H9 (cell line): ENCODE results near the gene MOB3B. TPM values are rescaled to one million over a fixed set of nuclear protein-coding genes. Genes with fewer than 3 reads are reported as not detected.

Experiments used
- DNase-seq: peaks from one replicate; pipeline ENCODE4 v3.0.0-alpha.2; 2017
- H2AFZ ChIP-seq: one replicate; pipeline ENCODE4 v1.6.1; 2013; ENCODE audit warnings: mild to moderate bottlenecking, low read length, control low read depth, moderate library complexity
- H2AK5ac ChIP-seq: 2 replicates; pipeline ENCODE4 v1.6.1; 2013; ENCODE audit warnings: low read length, control low read depth, mixed read lengths; ENCODE audit not compliant: insufficient read length
- H2BK120ac ChIP-seq: one replicate; pipeline ENCODE4 v1.6.1; 2013; ENCODE audit warnings: low read depth, mild to moderate bottlenecking, low read length, control low read depth, inconsistent platforms; ENCODE audit not compliant: poor library complexity, severe bottlenecking
- H2BK12ac ChIP-seq: 2 replicates; pipeline ENCODE4 v1.6.1; 2013; ENCODE audit warnings: low read length, control low read depth, mixed read lengths, low read depth; ENCODE audit not compliant: insufficient read length
- H2BK15ac ChIP-seq: 2 replicates; pipeline ENCODE4 v1.6.1; 2013; ENCODE audit warnings: low read depth, low read length, control low read depth
- H2BK20ac ChIP-seq: one replicate; pipeline ENCODE4 v1.6.1; 2013; ENCODE audit warnings: low read depth, mild to moderate bottlenecking, low read length, control low read depth, inconsistent platforms; ENCODE audit not compliant: poor library complexity, severe bottlenecking
- H2BK5ac ChIP-seq: 2 replicates; pipeline ENCODE4 v1.6.1; 2013; ENCODE audit warnings: low read length, control low read depth, mixed read lengths; ENCODE audit not compliant: insufficient read length
- H3K14ac ChIP-seq: 2 replicates; pipeline ENCODE4 v1.6.1; 2013; ENCODE audit warnings: low read length, control low read depth; ENCODE audit not compliant: insufficient read depth
- H3K18ac ChIP-seq: 2 replicates; pipeline ENCODE4 v1.6.1; 2013; ENCODE audit warnings: low read depth, mild to moderate bottlenecking, mixed read lengths, low read length, control low read depth; ENCODE audit not compliant: insufficient read length
- H3K23ac ChIP-seq: 2 replicates; pipeline ENCODE4 v1.6.1; 2013; ENCODE audit warnings: low read length, control low read depth, mixed read lengths, low read depth; ENCODE audit not compliant: insufficient read length
- H3K23me2 ChIP-seq: 2 replicates; pipeline ENCODE4 v1.6.1; 2013; ENCODE audit warnings: low read depth, mild to moderate bottlenecking, mixed read lengths, low read length, control low read depth; ENCODE audit not compliant: insufficient read length, poor library complexity, severe bottlenecking
- H3K27ac ChIP-seq: 2 replicates; pipeline ENCODE4 v1.5.1; 2013; ENCODE audit warnings: low read length, control low read depth, mixed read lengths, low read depth; ENCODE audit not compliant: insufficient read length
- H3K27me3 ChIP-seq: 2 replicates; pipeline ENCODE4 v1.6.1; 2013; ENCODE audit warnings: low read length, control low read depth, inconsistent platforms; ENCODE audit not compliant: insufficient read depth
- H3K4ac ChIP-seq: 2 replicates; pipeline ENCODE4 v1.6.1; 2013; ENCODE audit warnings: low read depth, mild to moderate bottlenecking, control low read depth, inconsistent platforms, low read length, moderate library complexity
- H3K4me1 ChIP-seq: 2 replicates; pipeline ENCODE4 v1.6.1; 2013; ENCODE audit warnings: low read length, control low read depth, inconsistent platforms; ENCODE audit not compliant: insufficient read depth
- H3K4me2 ChIP-seq: 2 replicates; pipeline ENCODE4 v1.6.1; 2013; ENCODE audit warnings: low read length, control low read depth, mixed read lengths; ENCODE audit not compliant: insufficient read length, insufficient read depth
- H3K56ac ChIP-seq: 2 replicates; pipeline ENCODE4 v1.6.1; 2013; ENCODE audit warnings: low read depth, mild to moderate bottlenecking, mixed read lengths, low read length, control low read depth; ENCODE audit not compliant: insufficient read length
- H3K79me1 ChIP-seq: 2 replicates; pipeline ENCODE4 v1.6.1; 2013; ENCODE audit warnings: low read depth, mild to moderate bottlenecking, moderate library complexity, low read length, control low read depth, inconsistent platforms; ENCODE audit not compliant: insufficient read depth, poor library complexity, severe bottlenecking
- H3K79me2 ChIP-seq: 2 replicates; pipeline ENCODE4 v1.6.1; 2013; ENCODE audit warnings: low read length, control low read depth, inconsistent platforms; ENCODE audit not compliant: insufficient read depth
- H3K9ac ChIP-seq: 2 replicates; pipeline ENCODE4 v1.6.1; 2013; ENCODE audit warnings: low read length, control low read depth, mixed read lengths; ENCODE audit not compliant: insufficient read length; ENCODE audit errors: extremely low read depth
- H3K9me3 ChIP-seq: one replicate; pipeline ENCODE4 v1.6.1; 2013; ENCODE audit warnings: low read depth, low read length, inconsistent platforms; ENCODE audit not compliant: control insufficient read depth
- H3T11ph ChIP-seq: one replicate; pipeline ENCODE4 v1.6.1; 2013; ENCODE audit warnings: mild to moderate bottlenecking, low read length, control low read depth, inconsistent platforms
- H4K20me1 ChIP-seq: one replicate; pipeline ENCODE4 v1.6.1; 2013; ENCODE audit not compliant: control insufficient read depth, insufficient read length, insufficient read depth
- H4K5ac ChIP-seq: 2 replicates; pipeline ENCODE4 v1.6.1; 2013; ENCODE audit warnings: low read depth, mild to moderate bottlenecking, mixed read lengths, low read length, control low read depth; ENCODE audit not compliant: insufficient read length
- H4K8ac ChIP-seq: replicated peaks from 2 replicates; pipeline ENCODE4 v1.6.1; 2013; ENCODE audit warnings: low read length, control low read depth, mixed read lengths, low read depth; ENCODE audit not compliant: insufficient read length
- H4K91ac ChIP-seq: 2 replicates; pipeline ENCODE4 v1.6.1; 2013; ENCODE audit warnings: low read depth, mild to moderate bottlenecking, moderate library complexity, mixed read lengths, low read length, control low read depth; ENCODE audit not compliant: insufficient read length
- H3K27ac Mint-ChIP-seq, 3 experiments: 2 replicates in 2 of 3; 3 replicates in 1 of 3; pipeline ENCODE4 v1.8.0; 2020 to 2021; ENCODE audit warnings: mixed read lengths in 3 of 3, mild to moderate bottlenecking in 1 of 3, moderate library complexity in 1 of 3
- H3K27me3 Mint-ChIP-seq: 2 replicates; pipeline ENCODE4 v1.8.0; 2021; ENCODE audit warnings: low read depth, mild to moderate bottlenecking, moderate library complexity, mixed read lengths
- H3K36me3 Mint-ChIP-seq, 3 experiments: 2 replicates in 2 of 3; 3 replicates in 1 of 3; pipeline ENCODE4 v1.8.0; 2020 to 2021; ENCODE audit warnings: low read depth in 3 of 3, mixed read lengths in 3 of 3; ENCODE audit not compliant: insufficient read depth in 1 of 3
- H3K4me1 Mint-ChIP-seq, 2 experiments: 2 replicates each; pipeline ENCODE4 v1.8.0; 2020; ENCODE audit warnings: mixed read lengths in 2 of 2
- H3K4me3 Mint-ChIP-seq, 2 experiments: 2 replicates in 1 of 2; 3 replicates in 1 of 2; pipeline ENCODE4 v1.8.0; 2020 to 2021; ENCODE audit warnings: mild to moderate bottlenecking in 2 of 2, mixed read lengths in 2 of 2, moderate library complexity in 1 of 2
- H3K9me3 Mint-ChIP-seq, 2 experiments: 2 replicates in 1 of 2; 3 replicates in 1 of 2; pipeline ENCODE4 v1.8.0; 2020; ENCODE audit warnings: mild to moderate bottlenecking in 2 of 2, mixed read lengths in 2 of 2, moderate library complexity in 1 of 2
- WGBS: extraction: QIAGEN DNeasy Blood & Tissue Kit; methylation state at CpG from one replicate; pipeline ENCODE4 v1.1.7; 2013; ENCODE audit warnings: missing lambda C conversion rate, low lambda C conversion rate, mixed read lengths; ENCODE audit not compliant: insufficient read length; ENCODE audit errors: extremely low coverage; 5-methylcytosine and 5-hydroxymethylcytosine counted together
- total RNA-seq: library from RNA; stranded (reverse); gene quantifications from 2 replicates; pipeline ENCODE4 v1.2.1, GENCODE V29; 2021
- TF ChIP-seq, protein P1 (sequence below): fragments of 200-600 bp; sonication (generic); conservative IDR thresholded peaks from 3 replicates; pipeline ENCODE4 v1.8.0; 2021; ENCODE audit warnings: antibody characterized with exemption, mild to moderate bottlenecking

Gene MOB3B
- total RNA-seq, 1 experiment from 2014 or later, result 9.8 TPM

DNA sequence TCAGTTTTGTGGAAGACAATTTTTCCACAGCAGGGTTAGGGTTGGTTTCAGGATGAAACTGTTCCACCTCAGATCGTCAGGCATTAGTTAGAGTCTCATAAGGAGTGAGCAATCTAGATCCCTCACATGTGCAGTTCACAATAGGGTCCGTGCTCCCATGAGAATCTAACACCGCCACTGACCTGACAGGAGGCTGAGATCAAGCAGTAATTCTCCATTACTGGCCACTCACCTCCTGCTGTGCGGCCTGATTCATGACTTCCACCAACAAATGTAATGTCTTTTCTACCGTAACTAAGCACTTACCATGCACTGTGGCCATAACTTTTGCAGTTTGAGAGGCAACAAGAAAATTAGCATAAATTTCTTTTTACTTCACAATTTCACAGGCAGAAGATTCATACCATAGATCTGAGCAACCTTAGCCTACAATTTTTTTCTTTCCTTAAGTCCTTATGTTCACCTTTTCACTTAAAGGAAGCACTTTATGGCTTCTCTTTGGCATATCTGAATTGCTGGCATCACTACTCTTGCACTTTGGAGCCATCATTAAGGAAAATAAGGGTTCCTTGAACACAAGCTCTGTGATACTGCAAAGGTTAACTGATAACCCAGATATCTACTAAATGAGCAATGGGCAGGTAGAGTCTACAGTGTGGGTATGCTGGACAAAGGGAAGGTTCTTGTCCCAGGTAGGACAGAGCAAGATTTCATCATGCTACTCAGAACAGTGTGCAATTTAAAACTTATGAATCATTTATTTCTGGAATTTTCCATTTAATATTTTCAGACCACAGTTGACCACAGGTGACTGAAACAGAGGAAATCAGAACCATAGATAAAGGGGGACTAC is 88.5 kb downstream of the MOB3B start:
- peaks cover 22 to 29% of the 10 kb centered on the region in 2 experiments for H3K4me1 Mint-ChIP-seq
- H2AK5ac ChIP-seq, result no peak overlapping the region
- no peak overlapping the region for H3K4me2 ChIP-seq
- no peak overlapping the region for H3K27ac Mint-ChIP-seq
- H4K91ac ChIP-seq, result no peak overlapping the region
- TF ChIP-seq, protein P1, sequence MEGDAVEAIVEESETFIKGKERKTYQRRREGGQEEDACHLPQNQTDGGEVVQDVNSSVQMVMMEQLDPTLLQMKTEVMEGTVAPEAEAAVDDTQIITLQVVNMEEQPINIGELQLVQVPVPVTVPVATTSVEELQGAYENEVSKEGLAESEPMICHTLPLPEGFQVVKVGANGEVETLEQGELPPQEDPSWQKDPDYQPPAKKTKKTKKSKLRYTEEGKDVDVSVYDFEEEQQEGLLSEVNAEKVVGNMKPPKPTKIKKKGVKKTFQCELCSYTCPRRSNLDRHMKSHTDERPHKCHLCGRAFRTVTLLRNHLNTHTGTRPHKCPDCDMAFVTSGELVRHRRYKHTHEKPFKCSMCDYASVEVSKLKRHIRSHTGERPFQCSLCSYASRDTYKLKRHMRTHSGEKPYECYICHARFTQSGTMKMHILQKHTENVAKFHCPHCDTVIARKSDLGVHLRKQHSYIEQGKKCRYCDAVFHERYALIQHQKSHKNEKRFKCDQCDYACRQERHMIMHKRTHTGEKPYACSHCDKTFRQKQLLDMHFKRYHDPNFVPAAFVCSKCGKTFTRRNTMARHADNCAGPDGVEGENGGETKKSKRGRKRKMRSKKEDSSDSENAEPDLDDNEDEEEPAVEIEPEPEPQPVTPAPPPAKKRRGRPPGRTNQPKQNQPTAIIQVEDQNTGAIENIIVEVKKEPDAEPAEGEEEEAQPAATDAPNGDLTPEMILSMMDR, result no peak
- no peak overlapping the region for H4K5ac ChIP-seq
- H3K23me2 ChIP-seq, result no peaks in the 10 kb centered on the region
- H2AFZ ChIP-seq, result no peak overlapping the region
- no peaks in the 10 kb centered on the region for H3K9me3 Mint-ChIP-seq
- no peak overlapping the region for H3K18ac ChIP-seq
- no peaks in the 10 kb centered on the region for H3K79me2 ChIP-seq
- H3K27me3 ChIP-seq, result no peaks in the 10 kb centered on the region
- no peaks in the 10 kb centered on the region for H3K9me3 ChIP-seq
- no peak overlapping the region for H3K23ac ChIP-seq
- H3K27ac ChIP-seq, result no peak overlapping the region
- no peak overlapping the region for H3K14ac ChIP-seq
- H3K4ac ChIP-seq, result no peak overlapping the region
- DNase-seq, result no peak
- no peaks in the 10 kb centered on the region for H4K20me1 ChIP-seq
- H3K36me3 Mint-ChIP-seq, result peaks cover 0 to 2% (median 0%) of the 10 kb centered on the region in 3 experiments; a peak in 1 of 7 replicates
- H2BK20ac ChIP-seq, result no peak overlapping the region
- H3K9ac ChIP-seq, result no peak overlapping the region
- H3T11ph ChIP-seq, result peak overlapping the region; percentile 4
- H3K56ac ChIP-seq, result no peak overlapping the region
- no peak overlapping the region for H2BK15ac ChIP-seq
- H3K4me3 Mint-ChIP-seq, result no peak overlapping the region
- WGBS, result no CpG with 5 or more reads among the region's 5 CpGs
- no peak overlapping the region for H2BK120ac ChIP-seq
- H4K8ac ChIP-seq, result no peak overlapping the region
- no peaks in the 10 kb centered on the region; the same call in 1 of the 2 replicates for H3K4me1 ChIP-seq
- no peaks in the 10 kb centered on the region for H3K79me1 ChIP-seq
- no peaks in the 10 kb centered on the region for H3K27me3 Mint-ChIP-seq
- no peak overlapping the region for H2BK5ac ChIP-seq
- H2BK12ac ChIP-seq, result no peak overlapping the region
